B cell (primary cell): ENCODE data around the gene FAM43A. TPM values are rescaled to one million over a fixed set of nuclear protein-coding genes. Genes with fewer than 3 reads are reported as not detected.

ENCODE experiments used
- ATAC-seq: fragments of 200-7000 bp; cut with Tn5 transposase; one replicate; pipeline ENCODE4 v1.10.0; 2021; ENCODE audit warnings: low read depth, mild to moderate bottlenecking, moderate number of reproducible peaks, moderate library complexity
- CTCF ChIA-PET: fragments of 350-600 bp; sonication (Branson Sonifier 250); formaldehyde crosslinking; loops from one replicate; lab custom pipeline; 2021; ENCODE audit warnings: antibody characterized with exemption, inconsistent platforms; lab: Charles Lee
- POLR2A ChIA-PET: fragments of 350-600 bp; sonication (Branson Sonifier 250); formaldehyde crosslinking; loops from one replicate; lab custom pipeline; 2021; ENCODE audit warnings: antibody characterized with exemption; lab: Charles Lee
- DNase-seq: peaks from one replicate; pipeline ENCODE4 v3.0.0; 2013
- H2AFZ ChIP-seq: 2 replicates; pipeline ENCODE4 v1.6.1; 2012; ENCODE audit warnings: mild to moderate bottlenecking, low read depth, low read length; ENCODE audit not compliant: insufficient read depth, poor library complexity, severe bottlenecking
- H3K27ac ChIP-seq, 2 donors: 1 replicate in 1 of 2; 2 replicates in 1 of 2; pipeline ENCODE4 v1.5.1; 2012 to 2013; ENCODE audit warnings: low read length in 2 of 2, mild to moderate bottlenecking in 2 of 2, moderate library complexity in 1 of 2
- H3K27me3 ChIP-seq, 4 experiments: fragments of 200-600 bp in 1 of 4; sonication (generic) in 1 of 4; replicated peaks in 1 of 4; 1 replicate in 2 of 4; 2 replicates in 2 of 4; pipeline versions ENCODE4 v1.6.1 to v1.7.0; 2013 to 2016; ENCODE audit warnings: low read length in 3 of 4, mild to moderate bottlenecking in 2 of 4, mixed read lengths in 1 of 4, moderate library complexity in 1 of 4; ENCODE audit not compliant: insufficient read depth in 4 of 4, control insufficient read depth in 3 of 4; ENCODE audit errors: control extremely low read depth in 1 of 4
- H3K36me3 ChIP-seq, 2 experiments: replicated peaks in 1 of 2; 1 replicate in 1 of 2; 2 replicates in 1 of 2; pipeline versions ENCODE4 v1.6.1 to v1.7.1; 2013; ENCODE audit warnings: low read length in 1 of 2; ENCODE audit not compliant: insufficient read depth in 2 of 2, control insufficient read depth in 1 of 2; ENCODE audit errors: control extremely low read depth in 1 of 2, extremely low read depth in 1 of 2
- H3K4me1 ChIP-seq, 2 donors: fragments of 200-600 bp in 1 of 2; sonication (generic) in 1 of 2; 1 replicate in 1 of 2; 2 replicates in 1 of 2; pipeline versions ENCODE4 v1.5.1 to v1.6.1; 2013 to 2017; ENCODE audit warnings: low read length in 2 of 2; ENCODE audit not compliant: control insufficient read depth in 2 of 2, insufficient read depth in 2 of 2
- H3K4me2 ChIP-seq: replicated peaks from 2 replicates; pipeline ENCODE3; 2012; ENCODE audit warnings: mild to moderate bottlenecking, low read depth, low read length; ENCODE audit not compliant: poor library complexity, severe bottlenecking
- H3K4me3 ChIP-seq, 5 experiments: fragments of 200-600 bp in 1 of 5; sonication (generic) in 1 of 5; 1 replicate in 3 of 5; 2 replicates in 2 of 5; pipeline versions ENCODE4 v1.5.1 to v1.7.0; 2011 to 2016; ENCODE audit warnings: low read length in 4 of 5, mild to moderate bottlenecking in 4 of 5, low read depth in 2 of 5, control low read depth in 1 of 5, moderate library complexity in 1 of 5; ENCODE audit not compliant: insufficient read depth in 1 of 5; ENCODE audit errors: control extremely low read depth in 1 of 5, extremely low read depth in 1 of 5
- H3K79me2 ChIP-seq: fragments of 200-600 bp; sonication (generic); one replicate; pipeline ENCODE4 v1.6.0; 2016; ENCODE audit warnings: low read length; ENCODE audit not compliant: control insufficient read depth, insufficient read depth
- H3K9ac ChIP-seq: fragments of 200-600 bp; sonication (generic); 2 replicates; pipeline ENCODE4 v1.6.1; 2017; ENCODE audit warnings: mild to moderate bottlenecking, low read length, moderate library complexity
- H3K9me3 ChIP-seq, 3 donors: one replicate each; pipeline versions ENCODE4 v1.6.1 to v1.7.1; 2013; ENCODE audit warnings: low read length in 2 of 3; ENCODE audit not compliant: control insufficient read depth in 2 of 3, insufficient read depth in 1 of 3; ENCODE audit errors: control extremely low read depth in 1 of 3
- H4K20me1 ChIP-seq: 2 replicates; pipeline ENCODE4 v1.6.0; 2012; ENCODE audit warnings: mild to moderate bottlenecking, low read length; ENCODE audit not compliant: insufficient read depth, control insufficient read depth, poor library complexity, severe bottlenecking
- H3K27ac Mint-ChIP-seq: one replicate; pipeline ENCODE4 v1.8.0; 2021; ENCODE audit warnings: mixed read lengths
- H3K27me3 Mint-ChIP-seq: one replicate; pipeline ENCODE4 v1.8.0; 2021; ENCODE audit warnings: mixed read lengths
- H3K4me1 Mint-ChIP-seq: one replicate; pipeline ENCODE4 v1.8.0; 2021; ENCODE audit warnings: mixed read lengths
- H3K4me3 Mint-ChIP-seq: one replicate; pipeline ENCODE4 v1.8.0; 2021; ENCODE audit warnings: mixed read lengths
- H3K9me3 Mint-ChIP-seq: one replicate; pipeline ENCODE4 v1.8.0; 2022; ENCODE audit warnings: mixed read lengths; ENCODE audit not compliant: insufficient read depth
- EZH2 ChIP-seq: IDR thresholded peaks from 2 replicates; pipeline ENCODE4 v1.6.1; 2012; ENCODE audit warnings: borderline replicate concordance, low read depth, mild to moderate bottlenecking, moderate library complexity, low read length; ENCODE audit not compliant: insufficient read depth, poor library complexity, severe bottlenecking
- WGBS: methylation state at CpG from one replicate; pipeline ENCODE4 v1.1.5; 2013; ENCODE audit warnings: missing lambda C conversion rate; ENCODE audit not compliant: insufficient coverage; 5-methylcytosine and 5-hydroxymethylcytosine counted together
- intact Hi-C: fragments of 100-400 bp; cut with micrococcal nuclease; formaldehyde crosslinking; loops from one replicate; pipeline ENCODE4 v1.10.0; 2022
- polyA plus RNA-seq: library from polyadenylated mRNA; depleted of rRNA; stranded (reverse); fragments of >200 nt; gene quantifications from 2 replicates; pipeline ENCODE4 v1.2.3, GENCODE V29; 2012
- total RNA-seq, 2 donors: library from RNA; stranded (reverse); fragments of 120-200 nt in 1 of 2; gene quantifications; 1 replicate in 1 of 2; 2 replicates in 1 of 2; pipeline versions ENCODE4 v1.2.3 to v1.2.4, GENCODE V29; 2013 to 2022
- TF ChIP-seq, protein P1 (sequence below): fragments of 200-600 bp; IDR thresholded peaks from one replicate; pipeline ENCODE4 v1.8.0; 2022; ENCODE audit warnings: antibody characterized with exemption, mild to moderate bottlenecking

The FAM43A gene
- total and polyA plus RNA-seq, 2 donors (not counting 1 experiment from before 2014, with no cell fraction given), result 17.1 to 78.6 TPM

DNA sequence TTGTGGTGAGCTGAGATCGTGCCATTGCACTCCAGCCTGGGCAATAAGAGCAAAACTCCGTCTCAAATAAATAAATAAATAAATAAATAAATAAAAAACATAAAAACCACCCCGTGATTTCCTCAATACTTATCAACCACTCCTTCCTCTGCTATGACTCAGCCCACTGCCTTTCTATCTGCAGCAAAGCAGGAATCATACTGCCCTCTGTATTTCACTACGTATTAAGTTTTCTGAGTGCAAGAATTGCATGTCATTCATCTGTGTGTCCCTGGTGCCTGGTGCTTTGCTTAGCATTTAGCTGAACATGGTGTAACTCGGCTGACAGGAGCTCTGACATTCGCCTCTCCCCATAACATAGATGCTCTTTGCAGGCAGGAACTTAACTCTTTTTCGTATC, 20.8 kb upstream of the FAM43A start:
- ATAC-seq, result no peak
- Histone ChIP-seq H3K27ac (no peak overlapping the region), H3K9me3 (no peaks in the 10 kb centered on the region), H4K20me1 (peaks cover 20% of the 10 kb centered on the region), H3K4me2 (no peak overlapping the region), H2AFZ (no peak overlapping the region), H3K4me3 (no peak overlapping the region), H3K27me3 (no peaks in the 10 kb centered on the region), H3K4me1 (no peaks in the 10 kb centered on the region), H3K36me3 (peaks cover 5 to 56% of the 10 kb centered on the region in 2 experiments), H3K79me2 (peaks cover 36% of the 10 kb centered on the region), H3K9ac (no peak overlapping the region)
- DNase-seq, result no peak
- Mint-ChIP-seq H3K9me3 (no peaks in the 10 kb centered on the region), H3K4me1 (peaks cover 7% of the 10 kb centered on the region), H3K4me3 (no peak overlapping the region), H3K27ac (no peak overlapping the region), H3K27me3 (no peaks in the 10 kb centered on the region)
- ChIA-PET CTCF (interaction anchor here (0.9 kb wide), 1 partner anchor 18 kb away, joined by 3 read pairs; no protein-coding TSS in a partner anchor), POLR2A (no interaction called here)
- WGBS, result 100% methylated on average over 2 of the region's 7 CpGs
- TF ChIP-seq, protein P1, sequence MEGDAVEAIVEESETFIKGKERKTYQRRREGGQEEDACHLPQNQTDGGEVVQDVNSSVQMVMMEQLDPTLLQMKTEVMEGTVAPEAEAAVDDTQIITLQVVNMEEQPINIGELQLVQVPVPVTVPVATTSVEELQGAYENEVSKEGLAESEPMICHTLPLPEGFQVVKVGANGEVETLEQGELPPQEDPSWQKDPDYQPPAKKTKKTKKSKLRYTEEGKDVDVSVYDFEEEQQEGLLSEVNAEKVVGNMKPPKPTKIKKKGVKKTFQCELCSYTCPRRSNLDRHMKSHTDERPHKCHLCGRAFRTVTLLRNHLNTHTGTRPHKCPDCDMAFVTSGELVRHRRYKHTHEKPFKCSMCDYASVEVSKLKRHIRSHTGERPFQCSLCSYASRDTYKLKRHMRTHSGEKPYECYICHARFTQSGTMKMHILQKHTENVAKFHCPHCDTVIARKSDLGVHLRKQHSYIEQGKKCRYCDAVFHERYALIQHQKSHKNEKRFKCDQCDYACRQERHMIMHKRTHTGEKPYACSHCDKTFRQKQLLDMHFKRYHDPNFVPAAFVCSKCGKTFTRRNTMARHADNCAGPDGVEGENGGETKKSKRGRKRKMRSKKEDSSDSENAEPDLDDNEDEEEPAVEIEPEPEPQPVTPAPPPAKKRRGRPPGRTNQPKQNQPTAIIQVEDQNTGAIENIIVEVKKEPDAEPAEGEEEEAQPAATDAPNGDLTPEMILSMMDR, result no peak
- no peak for TF ChIP-seq EZH2
- intact Hi-C loops, result no loop called here

- Histone ChIP-seq H3K79me2 (peaks cover 48% of the 10 kb centered on the region), H3K4me1 (peaks cover 11 to 13% of the 10 kb centered on the region in 2 donors), H2AFZ (no peak overlapping the region), H3K27me3 (no peaks in the 10 kb centered on the region), H3K27ac (no peak overlapping the region), H3K9me3 (no peaks in the 10 kb centered on the region), H3K4me3 (no peak overlapping the region), H4K20me1 (peaks cover 35% of the 10 kb centered on the region), H3K9ac (no peak overlapping the region), H3K4me2 (no peak overlapping the region), H3K36me3 (peaks cover 3 to 39% of the 10 kb centered on the region in 2 experiments)
- CTCF ChIA-PET, result interaction anchor here (1.0 to 10.9 kb wide), 4 partner anchors 10 to 595 kb away, joined by 3 to 231 read pairs (median 4); partner anchors contain the start of gene FAM43A
- WGBS, result 83% methylated on average over 7 of the region's 7 CpGs
- H3K4me1 Mint-ChIP-seq, result peaks cover 21% of the 10 kb centered on the region
- intact Hi-C loops, result no loop called here
- DNase-seq (no peak), ATAC-seq (no peak)
- no peaks in the 10 kb centered on the region for H3K27me3 Mint-ChIP-seq
- H3K9me3 Mint-ChIP-seq, result no peaks in the 10 kb centered on the region
- no peak overlapping the region for H3K27ac Mint-ChIP-seq
- H3K4me3 Mint-ChIP-seq, result no peak overlapping the region
- POLR2A ChIA-PET, result interaction anchor here (0.8 kb wide), 1 partner anchor 602 kb away, joined by 4 read pairs; no protein-coding TSS in a partner anchor
- TF ChIP-seq EZH2, result no peak
Measured at GRCh38 chr3:194667363-194667762, 18.3 kb upstream of the FAM43A start.
